Measurements from ENCODE around the gene MATR3. TPM values are rescaled to one million over a fixed set of nuclear protein-coding genes. Genes with fewer than 3 reads are reported as not detected.

MATR3 gene
- total RNA-seq, 4 donors from 2014 or later: 115 to 188 (median 156) TPM

DNA sequence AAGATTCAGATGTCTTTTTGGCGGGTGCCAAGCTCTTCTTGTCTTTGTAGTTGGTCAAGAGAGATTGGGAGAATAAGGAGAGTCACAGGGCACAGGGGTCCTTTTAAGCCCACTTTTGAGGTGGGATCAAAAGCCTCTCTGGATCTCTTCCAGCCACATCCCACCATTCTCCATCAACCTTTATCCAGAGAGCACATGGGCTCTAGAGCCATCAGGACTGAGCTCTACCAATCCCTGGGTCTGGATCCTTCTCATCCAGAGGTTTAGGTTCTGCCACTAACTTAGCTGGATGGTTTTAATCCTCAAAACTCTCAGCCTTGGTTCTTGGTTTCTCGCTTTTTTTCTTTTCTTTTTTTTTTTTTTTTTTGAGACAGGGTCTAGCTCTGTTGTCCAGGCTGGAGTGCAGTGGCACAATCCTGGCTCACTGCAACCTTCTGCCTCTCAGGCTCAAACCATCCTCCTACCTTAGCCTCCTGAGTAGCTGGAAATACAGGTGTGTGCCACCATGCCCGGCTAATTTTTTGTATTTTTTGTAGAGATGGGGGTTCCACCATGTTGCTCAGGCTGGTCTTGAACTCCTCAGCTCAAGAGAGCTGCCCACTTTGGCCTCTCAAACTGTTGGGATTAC lies 44.6 kb upstream of the MATR3 start:
- no peak for DNase-seq
- Histone ChIP-seq H3K4me1 (no peaks in the 10 kb centered on the region), H3K27ac (no peak overlapping the region), H3K9me3 (no peaks in the 10 kb centered on the region), H3K27me3 (no peaks in the 10 kb centered on the region), H3K4me3 (no peak overlapping the region), H3K36me3 (no peaks in the 10 kb centered on the region)
- ATAC-seq: no peak
- in situ Hi-C loops (cut with MboI; ENCODE audit: low sequenced_read_pairs in 4 of 4): no loop called here
- TF ChIP-seq POLR2A (IDR thresholded peaks at IDR 0.05): no peak
- TF ChIP-seq, protein P1, sequence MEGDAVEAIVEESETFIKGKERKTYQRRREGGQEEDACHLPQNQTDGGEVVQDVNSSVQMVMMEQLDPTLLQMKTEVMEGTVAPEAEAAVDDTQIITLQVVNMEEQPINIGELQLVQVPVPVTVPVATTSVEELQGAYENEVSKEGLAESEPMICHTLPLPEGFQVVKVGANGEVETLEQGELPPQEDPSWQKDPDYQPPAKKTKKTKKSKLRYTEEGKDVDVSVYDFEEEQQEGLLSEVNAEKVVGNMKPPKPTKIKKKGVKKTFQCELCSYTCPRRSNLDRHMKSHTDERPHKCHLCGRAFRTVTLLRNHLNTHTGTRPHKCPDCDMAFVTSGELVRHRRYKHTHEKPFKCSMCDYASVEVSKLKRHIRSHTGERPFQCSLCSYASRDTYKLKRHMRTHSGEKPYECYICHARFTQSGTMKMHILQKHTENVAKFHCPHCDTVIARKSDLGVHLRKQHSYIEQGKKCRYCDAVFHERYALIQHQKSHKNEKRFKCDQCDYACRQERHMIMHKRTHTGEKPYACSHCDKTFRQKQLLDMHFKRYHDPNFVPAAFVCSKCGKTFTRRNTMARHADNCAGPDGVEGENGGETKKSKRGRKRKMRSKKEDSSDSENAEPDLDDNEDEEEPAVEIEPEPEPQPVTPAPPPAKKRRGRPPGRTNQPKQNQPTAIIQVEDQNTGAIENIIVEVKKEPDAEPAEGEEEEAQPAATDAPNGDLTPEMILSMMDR (IDR thresholded peaks at IDR 0.05 in 4 of 5, conservative IDR thresholded peaks at IDR 0.05 in 1 of 5): no peak
- intact Hi-C loops (cut with DNase I; ENCODE audit: low total_unique reads): no loop called here

- intact Hi-C loops (cut with DNase I; ENCODE audit: low total_unique reads) (no loop called here), in situ Hi-C loops (cut with MboI; ENCODE audit: low sequenced_read_pairs in 4 of 4) (loop anchor here in 2 of 4 donors (25.0 kb wide), 1 partner anchor 664 kb away; the partner anchor contains the start of gene HSPA9 (in 2 of the 2))
- H3K4me3 ChIP-seq: no peak overlapping the region
- H3K4me1 ChIP-seq: no peaks in the 10 kb centered on the region
- no peak for TF ChIP-seq POLR2A (IDR thresholded peaks at IDR 0.05)
- TF ChIP-seq, protein P1 (IDR thresholded peaks at IDR 0.05 in 4 of 5, conservative IDR thresholded peaks at IDR 0.05 in 1 of 5): no peak
- ATAC-seq (no peak), DNase-seq (no peak)
- no peaks in the 10 kb centered on the region for H3K27me3 ChIP-seq
- H3K27ac ChIP-seq: no peak overlapping the region
- no peaks in the 10 kb centered on the region for H3K9me3 ChIP-seq
- H3K36me3 ChIP-seq: no peaks in the 10 kb centered on the region
Measured at GRCh38 chr5:139251281-139251687, 42.3 kb upstream of the MATR3 start.

GRCh38 chr5:139251695-139252288 lies 41.7 kb upstream of the MATR3 start:
- intact Hi-C loops (cut with DNase I; ENCODE audit: low total_unique reads) (no loop called here), in situ Hi-C loops (cut with MboI; ENCODE audit: low sequenced_read_pairs in 4 of 4) (loop anchor here in 2 of 4 donors (25.0 kb wide), 1 partner anchor 664 kb away; the partner anchor contains the start of gene HSPA9 (in 2 of the 2))
- Histone ChIP-seq H3K27me3 (no peaks in the 10 kb centered on the region), H3K27ac (no peak overlapping the region), H3K9me3 (no peaks in the 10 kb centered on the region), H3K36me3 (no peaks in the 10 kb centered on the region), H3K4me1 (no peaks in the 10 kb centered on the region), H3K4me3 (no peak overlapping the region)
- DNase-seq (no peak), ATAC-seq (no peak)
- TF ChIP-seq POLR2A (IDR thresholded peaks at IDR 0.05): no peak
- TF ChIP-seq, protein P1 (IDR thresholded peaks at IDR 0.05 in 4 of 5, conservative IDR thresholded peaks at IDR 0.05 in 1 of 5): no peak

DNA sequence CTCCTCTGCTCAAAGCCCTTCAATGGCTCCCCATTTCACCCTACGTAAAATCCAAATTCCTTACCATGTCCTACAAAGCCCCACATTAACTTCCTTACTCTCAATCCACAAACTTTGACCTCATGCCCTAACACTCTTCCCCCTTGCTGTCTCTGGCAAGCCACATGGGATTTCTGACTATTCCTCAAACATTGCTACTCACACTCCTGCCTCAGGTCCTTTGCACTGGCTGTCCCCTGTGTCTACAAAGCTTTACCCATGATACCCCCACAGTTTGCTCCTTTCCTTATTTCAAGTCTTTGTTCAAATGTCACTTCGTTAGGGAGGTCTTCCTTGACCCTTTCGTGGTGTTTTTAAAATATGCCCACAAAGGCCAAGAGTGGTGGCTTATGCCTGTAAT lies 40.4 kb upstream of the MATR3 start:
- no peak for TF ChIP-seq POLR2A (IDR thresholded peaks at IDR 0.05)
- TF ChIP-seq, protein P1 (IDR thresholded peaks at IDR 0.05 in 4 of 5, conservative IDR thresholded peaks at IDR 0.05 in 1 of 5): no peak
- no peaks in the 10 kb centered on the region for H3K36me3 ChIP-seq
- H3K4me1 ChIP-seq: no peaks in the 10 kb centered on the region
- H3K27me3 ChIP-seq: no peaks in the 10 kb centered on the region
- intact Hi-C loops (cut with DNase I; ENCODE audit: low total_unique reads): no loop called here
- DNase-seq: no peak
- H3K4me3 ChIP-seq: no peak overlapping the region
- no peak for ATAC-seq
- H3K27ac ChIP-seq: no peak overlapping the region
- no peaks in the 10 kb centered on the region for H3K9me3 ChIP-seq
- in situ Hi-C loops (cut with MboI; ENCODE audit: low sequenced_read_pairs in 4 of 4): loop anchor here in 2 of 4 donors (25.0 kb wide), 1 partner anchor 666 kb away; the partner anchor contains the start of gene HSPA9 (in 2 of the 2)
